ENCODE measurements around the gene EMILIN3. TPM values are rescaled to one million over a fixed set of nuclear protein-coding genes. Genes with fewer than 3 reads are reported as not detected.

EMILIN3 gene
- total RNA-seq (2014; rRNA removed; shearing (Covaris generic)): 0.25 and 0.38 TPM in 2 replicates
- polyA plus RNA-seq (2014; cell fraction: nucleus; rRNA removed): 0.62 and 1.5 TPM in 2 replicates

GRCh38 chr20:41366546-41367392 is at the start of gene EMILIN3:
TSS of gene EMILIN3 (minus strand) at chr20:41366818. CDS start at chr20:41366634, 184 bp downstream.
- no peak for DNase-seq (ENCODE audit: extremely low read depth, low read depth)

- DNase-seq (ENCODE audit: extremely low read depth, low read depth): no peak
Observed at GRCh38 chr20:41415191-41415590, 48.6 kb upstream of the EMILIN3 start.

- DNase-seq (ENCODE audit: extremely low read depth, low read depth): no peak
Observed at GRCh38 chr20:41413169-41413568, 46.6 kb upstream of the EMILIN3 start.

GRCh38 chr20:41412324-41413120 is 45.9 kb upstream of the EMILIN3 start:
- DNase-seq (ENCODE audit: extremely low read depth, low read depth): no peak

GRCh38 chr20:41411391-41411847 is 44.8 kb upstream of the EMILIN3 start:
- no peak for DNase-seq (ENCODE audit: extremely low read depth, low read depth)

- no peak for DNase-seq (ENCODE audit: extremely low read depth, low read depth)
Observed at GRCh38 chr20:41408986-41409385, 42.4 kb upstream of the EMILIN3 start.

GRCh38 chr20:41408156-41408794 is 41.7 kb upstream of the EMILIN3 start:
- DNase-seq (ENCODE audit: extremely low read depth, low read depth): no peak

GRCh38 chr20:41407607-41408006 is 41.0 kb upstream of the EMILIN3 start:
- DNase-seq (ENCODE audit: extremely low read depth, low read depth): no peak

GRCh38 chr20:41406896-41407444 is 40.4 kb upstream of the EMILIN3 start:
- DNase-seq (ENCODE audit: extremely low read depth, low read depth): no peak

- no peak for DNase-seq (ENCODE audit: extremely low read depth, low read depth)
Observed at GRCh38 chr20:41406353-41406752, 39.7 kb upstream of the EMILIN3 start.

- no peak for DNase-seq (ENCODE audit: extremely low read depth, low read depth)
Observed at GRCh38 chr20:41405436-41405835, 38.8 kb upstream of the EMILIN3 start.

GRCh38 chr20:41403604-41404003 is 37.0 kb upstream of the EMILIN3 start:
- no peak for DNase-seq (ENCODE audit: extremely low read depth, low read depth)

GRCh38 chr20:41398408-41398807 is 31.8 kb upstream of the EMILIN3 start:
- no peak for DNase-seq (ENCODE audit: extremely low read depth, low read depth)

GRCh38 chr20:41395667-41396664 is 29.3 kb upstream of the EMILIN3 start:
- DNase-seq (ENCODE audit: extremely low read depth, low read depth): no peak

- no peak for DNase-seq (ENCODE audit: extremely low read depth, low read depth)
Observed at GRCh38 chr20:41394931-41395666, 28.5 kb upstream of the EMILIN3 start.

- no peak for DNase-seq (ENCODE audit: extremely low read depth, low read depth)
Observed at GRCh38 chr20:41394081-41394480, 27.5 kb upstream of the EMILIN3 start.

- DNase-seq (ENCODE audit: extremely low read depth, low read depth): no peak
Observed at GRCh38 chr20:41393705-41394066, 27.1 kb upstream of the EMILIN3 start.

- no peak for DNase-seq (ENCODE audit: extremely low read depth, low read depth)
Observed at GRCh38 chr20:41392871-41393704, 26.5 kb upstream of the EMILIN3 start.

All from NCI-H460 (cell line).